ENCODE results near the gene SKOR1.

GRCh38 chr15:67779549-67780111, 45.7 kb upstream of the SKOR1 start:
- no peak for TF ChIP-seq SUZ12 (IDR thresholded peaks at IDR 0.05; ENCODE audit: extremely low read depth, insufficient read depth, insufficient read length)
- no peak for TF ChIP-seq ZNF274 (IDR thresholded peaks at IDR 0.05; ENCODE audit: low read depth, low read length)
- TF ChIP-seq YY1 (IDR thresholded peaks at IDR 0.05; ENCODE audit: insufficient read depth, insufficient read length), result no peak
